ENCODE data around the gene ZNF710. TPM values are rescaled to one million over a fixed set of nuclear protein-coding genes. Genes with fewer than 3 reads are reported as not detected.
"Not testable (repeated sequence)": the region's sequence is repeated elsewhere in the genome, so short reads cannot be mapped to it uniquely, and the experiment has no call there.

Gene ZNF710
- total RNA-seq, 1 experiment from 2014 or later: 5.6 TPM

DNA sequence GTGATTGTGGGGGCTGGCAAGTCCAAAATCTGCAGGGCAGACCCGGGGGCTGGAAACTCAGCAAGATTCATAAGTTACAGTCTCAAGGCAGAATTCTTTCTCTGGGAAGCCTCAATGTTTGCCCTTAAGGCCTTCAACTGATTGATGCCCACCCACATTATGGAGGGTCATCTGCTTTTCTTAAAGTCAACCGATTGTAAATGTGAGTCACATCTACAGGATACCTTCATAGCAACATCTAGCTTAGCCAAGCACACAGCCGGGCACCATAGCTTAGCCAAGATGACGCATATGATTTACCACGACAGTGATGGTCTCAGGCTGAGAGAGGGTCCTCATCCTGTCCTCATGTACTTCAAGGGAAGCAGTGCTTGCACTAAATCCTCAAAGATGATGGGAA lies 57.7 kb downstream of the ZNF710 start:
- no peak for DNase-seq (ENCODE audit: low read depth)

DNA sequence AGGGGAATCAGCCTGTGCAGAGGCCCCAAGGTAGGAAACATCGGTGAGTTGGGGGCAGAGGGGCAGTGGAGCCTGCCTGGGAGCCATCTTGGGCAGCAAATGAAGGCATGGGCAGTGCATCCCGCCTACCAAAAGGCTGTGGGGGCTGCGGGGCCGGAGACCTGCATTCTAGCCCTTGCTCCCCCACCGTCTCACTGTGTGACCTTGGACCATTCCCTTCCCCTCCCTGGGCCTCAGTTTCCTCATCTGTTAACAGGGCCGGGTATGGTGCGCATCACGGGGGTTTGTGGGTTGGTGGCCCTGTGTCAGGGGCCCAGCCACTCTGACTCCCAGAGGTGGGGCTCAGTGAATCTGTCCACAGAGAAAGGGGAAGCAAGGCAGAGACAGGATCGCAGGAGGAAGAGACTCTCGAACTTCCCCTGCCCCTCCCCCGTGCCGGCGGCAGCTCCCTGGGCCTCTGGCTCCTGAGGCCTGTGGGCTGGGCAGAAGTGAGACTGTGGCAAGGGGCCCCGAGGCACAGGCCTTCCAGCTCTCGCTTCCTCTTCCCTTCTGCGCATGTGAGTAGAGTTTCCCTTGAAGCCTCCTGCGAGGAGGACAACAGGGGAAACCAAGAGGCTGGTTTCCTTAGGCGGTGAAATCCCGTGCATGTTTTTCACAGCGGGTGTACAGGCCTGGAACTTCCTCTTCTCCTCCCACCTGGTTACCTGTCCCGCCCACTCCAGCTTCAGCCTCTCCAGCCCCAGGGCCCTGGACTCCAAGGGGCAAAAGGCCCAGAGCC lies 58.3 kb downstream of the ZNF710 start:
- no peak for DNase-seq (ENCODE audit: low read depth)

DNA sequence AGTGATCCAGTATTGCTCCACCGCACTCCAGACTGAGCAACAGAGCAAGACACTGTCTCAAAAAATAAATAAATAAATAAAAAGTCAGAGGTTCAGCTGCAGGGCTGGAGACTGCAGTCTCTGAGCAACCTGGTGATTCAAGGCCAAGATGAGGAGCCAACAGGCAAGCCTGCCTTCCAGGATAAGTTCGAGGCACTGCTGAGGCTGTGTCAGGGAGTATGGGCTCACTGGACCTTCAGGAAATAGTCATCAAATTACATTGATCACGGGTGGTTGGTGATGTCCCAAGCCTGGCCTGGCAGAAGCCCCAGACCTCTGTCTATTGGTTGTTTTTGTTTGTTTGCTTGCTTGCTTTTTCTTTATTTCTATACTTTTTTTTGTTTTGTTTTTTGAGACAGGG lies 59.7 kb downstream of the ZNF710 start:
- no peak for DNase-seq (ENCODE audit: low read depth)

DNA sequence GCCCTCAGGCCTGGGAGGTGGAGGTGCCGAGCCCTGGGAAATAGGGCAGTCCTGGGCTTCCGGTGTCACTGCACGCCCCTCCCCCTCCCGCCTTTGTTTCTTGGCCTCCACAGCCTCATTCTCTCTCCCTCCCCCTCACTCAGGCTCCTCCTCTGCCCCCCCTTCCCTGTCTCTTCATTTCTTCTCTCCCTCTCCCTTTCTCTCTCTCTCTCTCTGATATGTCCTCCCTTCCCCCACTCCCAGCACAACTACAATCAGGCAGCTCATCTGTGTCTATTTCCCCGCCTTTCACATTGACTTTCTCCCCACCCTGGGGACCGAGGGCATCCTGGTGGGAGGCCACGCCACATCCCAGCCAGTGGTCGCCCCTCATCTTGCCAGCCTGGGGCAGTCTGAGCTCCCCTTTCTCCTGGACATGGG lies 60.9 kb downstream of the ZNF710 start:
- no peak for DNase-seq (ENCODE audit: low read depth)

DNA sequence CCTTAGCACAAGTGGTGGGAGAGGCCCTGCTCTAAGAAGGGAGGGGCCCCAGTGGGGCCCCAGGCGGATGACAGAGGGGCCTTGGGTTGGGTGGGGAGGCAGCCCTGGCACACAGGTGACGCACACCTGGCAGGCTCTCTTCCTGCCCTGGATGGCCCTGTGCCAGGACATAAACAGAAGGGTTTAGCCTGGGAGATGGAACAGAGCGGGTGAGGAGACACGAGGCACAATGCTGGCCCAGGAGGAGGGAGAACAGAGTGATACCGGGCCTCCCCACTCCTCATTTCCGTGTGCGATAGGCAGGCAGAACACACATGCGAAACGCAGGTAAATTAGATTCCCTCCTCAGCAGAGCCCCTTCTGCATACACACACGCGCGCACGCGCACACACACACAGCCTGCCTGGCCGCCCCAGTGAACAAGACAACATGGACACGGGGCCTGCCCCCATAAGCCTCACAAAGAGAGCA lies 61.4 kb downstream of the ZNF710 start:
- DNase-seq (ENCODE audit: low read depth): no peak

DNA sequence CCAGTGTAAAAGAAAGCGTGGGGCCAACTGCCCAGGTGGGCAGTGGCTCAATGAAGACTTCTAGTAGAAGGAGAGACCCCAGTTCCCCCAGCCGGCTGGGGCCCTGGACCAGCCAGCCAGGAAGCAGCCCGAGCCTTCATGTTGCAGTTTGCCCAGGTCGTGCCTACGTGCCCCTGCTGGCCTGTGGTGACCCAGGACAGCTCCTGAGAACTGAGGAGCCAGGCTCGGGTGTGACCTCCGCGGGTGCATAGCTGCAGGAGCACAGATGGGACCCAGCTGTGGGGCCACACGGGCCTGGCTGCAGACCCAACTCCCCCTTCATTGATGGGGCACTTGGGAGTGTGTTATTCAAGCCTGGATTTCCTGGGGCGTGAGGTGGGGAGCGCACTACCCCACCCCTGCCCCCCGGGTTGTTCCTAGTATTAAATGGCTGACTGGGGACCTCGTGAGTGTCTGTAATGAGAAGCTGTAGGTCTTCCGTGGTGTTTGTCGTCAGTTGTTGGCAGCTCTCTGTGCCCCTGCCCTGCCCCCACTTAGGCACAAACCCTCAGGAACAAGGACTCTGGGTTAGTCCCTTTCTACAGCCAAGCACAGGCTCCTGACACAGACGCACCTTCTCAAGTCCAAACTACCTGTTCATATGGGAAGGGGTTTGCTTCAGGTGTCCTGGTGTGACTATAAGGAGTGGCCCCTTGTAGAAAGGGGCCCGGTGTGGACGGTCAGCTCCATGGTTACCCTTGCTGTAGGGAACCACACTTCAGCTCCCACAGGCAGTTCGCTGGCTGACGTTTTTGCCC lies 62.0 kb downstream of the ZNF710 start:
- DNase-seq (ENCODE audit: low read depth): no peak

DNA sequence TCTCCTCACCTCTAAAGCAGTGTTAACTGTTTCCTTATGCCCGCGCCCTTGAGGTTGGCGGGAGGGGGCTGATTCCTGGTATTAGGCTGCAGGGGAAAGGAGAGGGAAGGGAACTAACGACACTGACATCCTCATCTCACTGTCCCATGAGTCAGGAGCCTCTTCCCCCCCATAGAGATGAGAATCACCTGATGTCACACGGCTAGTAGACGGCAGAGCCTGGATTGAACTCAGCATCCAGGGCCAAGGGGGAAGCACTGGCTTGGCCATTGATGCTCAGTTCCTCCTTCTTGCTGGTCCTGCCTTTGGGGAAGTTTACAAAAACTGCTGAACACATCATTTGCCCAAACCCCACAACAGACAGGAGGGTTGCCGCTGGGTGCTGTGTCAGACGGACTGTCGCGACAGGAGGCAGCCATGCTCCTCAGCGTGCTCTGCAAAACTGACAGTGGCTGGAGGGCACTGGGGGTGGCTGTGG lies 62.7 kb downstream of the ZNF710 start:
- DNase-seq (ENCODE audit: low read depth): no peak

DNA sequence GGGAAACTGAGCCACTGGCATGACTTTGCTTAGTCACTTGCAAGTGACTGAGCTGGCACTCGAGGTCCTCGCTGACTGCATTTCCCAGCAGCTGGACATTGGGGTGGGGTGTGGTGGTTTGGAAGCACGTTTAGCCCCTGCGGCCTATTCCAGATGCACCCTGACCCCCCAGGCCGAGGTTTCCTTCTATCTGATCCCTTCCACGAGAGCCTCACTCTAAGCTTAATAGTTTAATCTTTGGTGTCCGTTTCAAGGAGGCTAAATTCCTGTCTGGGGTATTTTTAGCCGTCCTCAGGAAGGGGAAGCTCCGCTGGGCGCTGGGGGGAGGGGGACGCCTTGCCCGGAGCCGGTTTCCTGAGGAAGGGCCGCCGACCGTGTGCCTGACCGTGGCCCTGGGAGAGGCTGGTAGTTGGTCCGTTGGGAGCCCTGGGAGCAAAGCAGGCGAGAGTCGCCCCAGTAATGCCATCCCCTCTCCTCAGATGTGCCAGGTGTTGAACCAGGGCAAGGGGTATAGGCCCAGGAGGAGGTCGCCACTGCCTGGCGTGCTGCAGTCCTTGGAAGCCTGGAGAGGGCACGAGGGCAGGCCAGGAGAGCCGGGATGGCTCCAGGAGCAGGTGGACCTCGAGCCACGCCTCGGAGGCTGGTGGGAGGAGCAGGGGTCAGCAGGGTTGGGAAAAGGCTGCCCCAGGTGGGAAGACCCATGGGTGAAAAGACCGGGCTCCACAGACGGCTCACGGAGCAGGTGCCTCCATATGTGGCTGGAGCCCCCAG lies 64.0 kb downstream of the ZNF710 start:
- no peak for DNase-seq (ENCODE audit: low read depth)

DNA sequence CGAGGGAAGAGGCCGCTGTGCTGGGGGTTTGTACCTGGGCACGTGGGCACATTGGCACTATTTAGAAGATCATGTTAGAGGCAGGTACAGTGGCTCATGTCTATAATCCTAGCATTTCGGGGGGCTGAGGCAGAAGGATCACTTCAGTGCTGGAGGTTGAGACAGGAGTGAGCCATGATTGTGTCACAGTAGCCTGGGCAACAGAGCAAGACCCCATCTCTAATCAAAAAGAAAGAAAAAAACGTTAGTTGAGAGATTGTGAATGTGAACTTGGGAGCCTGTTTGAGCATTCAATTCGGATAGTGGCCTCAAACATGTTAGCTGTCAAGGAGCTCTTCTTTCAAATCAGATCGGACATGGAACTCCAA lies 64.5 kb downstream of the ZNF710 start:
- no peak for DNase-seq (ENCODE audit: low read depth)

DNA sequence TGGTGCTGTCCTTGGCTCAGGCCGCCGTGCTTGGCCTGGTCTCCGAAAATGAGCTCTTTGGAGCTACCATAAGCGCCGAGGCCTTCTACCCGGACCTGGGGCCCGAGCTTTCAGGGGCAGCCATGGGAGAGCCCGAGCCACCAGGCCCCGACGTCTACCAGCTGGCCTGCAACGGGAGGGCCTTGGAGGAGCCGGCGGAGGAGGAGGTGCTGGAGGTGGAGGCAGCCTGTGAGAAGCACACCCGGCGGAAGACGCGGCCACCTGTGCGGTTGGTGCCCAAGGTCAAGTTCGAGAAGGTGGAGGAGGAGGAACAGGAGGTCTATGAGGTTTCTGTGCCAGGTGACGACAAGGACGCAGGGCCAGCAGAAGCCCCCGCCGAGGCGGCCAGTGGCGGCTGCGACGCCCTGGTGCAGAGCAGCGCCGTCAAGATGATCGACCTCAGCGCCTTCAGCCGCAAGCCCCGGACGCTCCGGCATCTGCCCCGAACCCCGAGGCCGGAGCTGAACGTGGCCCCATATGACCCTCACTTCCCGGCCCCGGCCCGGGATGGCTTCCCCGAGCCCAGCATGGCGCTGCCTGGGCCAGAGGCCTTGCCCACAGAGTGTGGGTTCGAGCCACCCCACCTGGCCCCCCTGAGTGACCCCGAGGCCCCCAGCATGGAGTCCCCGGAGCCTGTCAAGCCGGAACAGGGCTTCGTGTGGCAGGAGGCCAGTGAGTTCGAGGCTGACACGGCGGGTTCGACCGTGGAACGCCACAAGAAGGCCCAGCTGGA lies 66.2 kb downstream of the ZNF710 start:
- DNase-seq (ENCODE audit: low read depth): no peak

DNA sequence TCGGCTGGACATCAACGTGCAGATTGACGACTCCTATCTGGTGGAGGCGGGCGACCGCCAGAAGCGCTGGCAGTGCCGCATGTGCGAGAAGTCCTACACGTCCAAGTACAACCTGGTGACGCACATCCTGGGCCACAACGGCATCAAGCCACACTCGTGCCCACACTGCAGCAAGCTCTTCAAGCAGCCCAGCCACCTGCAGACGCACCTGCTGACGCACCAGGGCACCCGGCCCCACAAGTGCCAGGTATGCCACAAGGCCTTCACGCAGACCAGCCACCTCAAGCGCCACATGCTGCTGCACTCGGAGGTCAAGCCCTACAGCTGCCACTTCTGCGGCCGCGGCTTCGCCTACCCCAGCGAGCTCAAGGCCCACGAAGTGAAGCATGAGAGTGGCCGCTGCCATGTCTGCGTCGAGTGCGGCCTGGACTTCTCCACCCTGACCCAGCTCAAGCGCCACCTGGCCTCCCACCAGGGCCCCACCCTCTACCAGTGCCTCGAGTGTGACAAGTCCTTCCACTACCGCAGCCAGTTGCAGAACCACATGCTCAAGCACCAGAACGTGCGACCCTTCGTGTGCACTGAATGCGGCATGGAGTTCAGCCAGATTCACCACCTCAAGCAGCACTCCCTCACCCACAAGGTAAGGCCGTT lies 67.0 kb downstream of the ZNF710 start:
- DNase-seq (ENCODE audit: low read depth): no peak

DNA sequence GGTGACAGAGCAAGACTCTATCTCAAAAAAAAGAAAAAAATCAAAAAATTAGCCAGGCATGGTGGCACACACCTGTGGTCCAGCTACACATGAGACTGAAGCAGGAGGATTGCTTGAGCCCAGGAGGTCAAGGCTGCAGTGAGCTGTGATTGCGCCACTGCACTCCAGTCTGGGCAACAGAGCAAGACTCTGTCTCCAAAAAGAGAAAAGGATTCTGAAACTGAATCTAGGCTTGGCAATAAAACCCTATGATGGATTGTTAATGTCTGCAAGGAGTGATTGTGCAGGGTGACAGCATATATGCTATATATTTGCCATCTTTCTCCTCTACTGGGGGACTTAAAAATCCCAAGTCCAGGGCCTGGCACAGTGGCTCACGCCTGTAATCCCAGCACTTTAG lies 69.5 kb downstream of the ZNF710 start:
- DNase-seq (ENCODE audit: low read depth): not testable (repeated sequence)

DNA sequence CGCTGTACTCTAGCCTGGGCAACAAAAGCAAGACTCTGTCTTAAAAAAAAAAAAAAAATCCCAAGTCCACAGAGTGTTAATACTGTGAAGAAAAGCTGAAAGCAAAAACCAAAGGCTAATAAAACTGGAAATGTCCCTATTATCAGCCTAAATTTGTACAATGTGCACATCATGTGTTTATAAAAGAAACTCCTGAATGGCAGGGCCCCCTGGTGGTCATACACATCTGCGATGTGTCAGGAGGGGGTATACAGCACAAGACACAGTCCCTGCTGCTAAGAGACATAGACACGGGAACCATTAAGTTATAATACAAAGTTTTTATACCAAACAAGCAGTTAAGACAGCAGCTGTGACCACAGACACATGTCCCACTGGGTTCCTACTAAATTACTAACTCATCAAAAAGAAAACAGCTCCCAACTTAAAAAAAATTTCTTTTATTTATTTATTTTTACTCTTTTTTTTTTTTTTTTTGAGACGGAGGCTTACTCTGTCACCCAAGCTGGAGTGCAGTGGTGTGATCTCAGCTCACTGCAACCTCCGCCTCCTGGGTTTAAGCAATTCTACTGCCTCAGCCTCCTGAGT lies 70.2 kb downstream of the ZNF710 start:
- peak; percentile 79 for DNase-seq (ENCODE audit: low read depth)

DNA sequence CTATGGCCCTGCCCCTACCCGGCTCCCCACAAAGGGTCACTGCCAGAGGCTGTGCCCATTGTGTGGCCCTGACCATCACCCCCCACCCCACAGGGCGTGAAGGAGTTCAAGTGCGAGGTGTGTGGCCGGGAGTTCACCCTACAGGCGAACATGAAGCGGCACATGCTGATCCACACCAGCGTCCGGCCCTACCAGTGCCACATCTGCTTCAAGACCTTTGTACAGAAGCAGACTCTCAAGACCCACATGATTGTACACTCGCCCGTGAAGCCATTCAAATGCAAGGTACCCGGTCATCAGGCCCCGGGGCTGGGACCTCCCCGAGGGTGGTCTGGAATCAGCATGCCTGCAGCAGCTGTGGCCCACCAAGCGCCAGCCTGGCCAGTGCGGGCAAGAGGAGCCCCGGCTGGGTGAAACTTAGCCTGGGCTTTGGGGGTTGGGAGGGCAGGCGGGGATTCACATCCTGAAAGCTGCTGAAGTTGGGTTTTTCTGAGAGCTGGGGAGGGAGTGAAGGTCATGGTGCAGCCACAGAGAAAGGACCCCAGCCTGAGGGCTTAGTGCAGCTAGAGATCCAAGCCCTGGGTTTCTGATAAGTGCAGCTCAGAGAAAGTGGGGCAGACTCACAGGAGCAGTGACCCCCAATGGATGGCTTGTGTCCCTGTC lies 72.0 kb downstream of the ZNF710 start:
- DNase-seq (ENCODE audit: low read depth): no peak

DNA sequence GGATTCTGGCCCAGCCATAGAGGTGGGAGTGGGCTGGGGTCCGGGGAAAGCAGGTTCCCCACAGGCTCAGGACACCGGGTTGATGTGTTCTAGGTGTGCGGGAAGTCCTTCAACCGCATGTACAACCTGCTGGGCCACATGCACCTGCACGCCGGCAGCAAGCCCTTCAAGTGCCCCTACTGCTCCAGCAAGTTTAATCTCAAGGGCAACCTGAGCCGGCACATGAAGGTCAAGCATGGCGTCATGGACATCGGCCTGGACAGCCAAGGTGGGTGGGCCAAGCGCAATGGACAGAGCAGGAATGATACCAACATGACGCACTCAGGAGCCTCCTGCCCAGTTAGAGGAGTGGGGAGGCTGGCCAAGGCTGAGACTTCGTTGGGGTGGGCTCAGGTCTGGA lies 72.9 kb downstream of the ZNF710 start:
- DNase-seq (ENCODE audit: low read depth): no peak

DNA sequence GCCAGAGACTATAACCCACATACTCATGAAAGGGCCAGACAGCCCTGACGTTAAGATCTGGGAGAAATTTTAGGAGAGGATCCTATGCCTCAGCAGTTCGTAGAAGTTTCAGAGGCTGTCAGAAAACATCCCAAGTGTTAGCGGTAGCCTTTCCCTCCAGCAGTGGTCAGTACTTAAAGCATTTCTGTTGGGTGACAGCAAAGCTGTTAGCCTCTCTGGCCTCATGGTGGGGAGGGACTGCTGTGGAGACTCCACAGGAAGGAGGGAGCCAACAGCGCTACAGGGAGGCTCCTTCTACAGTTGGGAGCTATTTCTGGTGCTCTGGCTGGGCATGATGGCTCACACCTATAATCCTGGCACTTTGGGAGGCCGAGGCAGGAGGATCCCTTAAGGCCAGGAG lies 73.8 kb downstream of the ZNF710 start:
- no peak for DNase-seq (ENCODE audit: low read depth)

DNA sequence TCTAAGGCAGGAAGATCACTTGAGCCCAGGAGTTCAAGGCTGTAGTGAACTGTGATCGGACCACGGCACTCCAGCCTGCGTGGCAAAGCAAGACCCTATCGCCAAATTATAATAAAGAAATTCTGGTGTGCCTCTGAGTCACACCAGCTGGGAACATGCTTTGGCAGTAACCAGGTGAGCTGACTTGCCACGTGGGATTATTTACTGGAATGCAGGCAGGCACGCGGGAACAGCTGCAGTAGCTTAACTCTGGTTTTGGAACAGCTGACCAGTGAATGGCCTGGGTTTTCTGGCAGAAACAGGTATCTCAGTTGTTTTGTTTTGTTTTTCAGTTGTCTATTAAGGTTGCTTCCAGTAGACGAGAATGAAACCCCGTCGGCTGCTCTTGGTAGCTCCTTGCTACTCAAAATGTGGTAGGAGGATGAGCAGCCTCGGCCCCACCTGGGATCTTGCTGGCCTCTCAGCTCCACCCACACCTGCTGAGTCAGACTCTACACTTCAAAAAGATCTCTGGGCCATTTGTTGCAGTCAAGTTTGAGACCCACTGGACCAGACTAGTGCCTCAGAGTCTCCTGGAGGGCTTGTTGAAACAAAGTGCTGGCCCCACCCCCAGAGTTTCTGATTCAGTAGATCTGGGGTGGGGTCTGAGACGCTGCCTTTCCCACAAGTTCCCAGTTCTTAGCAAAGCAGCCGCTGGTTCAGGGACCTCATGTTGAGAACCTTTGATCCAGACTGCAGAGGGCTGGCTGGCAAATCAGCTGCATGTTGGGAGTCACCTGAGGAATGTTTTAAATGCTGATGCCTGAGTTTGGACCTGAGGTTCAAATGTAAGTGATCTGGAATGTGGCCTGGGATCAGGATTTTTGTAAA lies 74.5 kb downstream of the ZNF710 start:
- DNase-seq (ENCODE audit: low read depth): no peak

DNA sequence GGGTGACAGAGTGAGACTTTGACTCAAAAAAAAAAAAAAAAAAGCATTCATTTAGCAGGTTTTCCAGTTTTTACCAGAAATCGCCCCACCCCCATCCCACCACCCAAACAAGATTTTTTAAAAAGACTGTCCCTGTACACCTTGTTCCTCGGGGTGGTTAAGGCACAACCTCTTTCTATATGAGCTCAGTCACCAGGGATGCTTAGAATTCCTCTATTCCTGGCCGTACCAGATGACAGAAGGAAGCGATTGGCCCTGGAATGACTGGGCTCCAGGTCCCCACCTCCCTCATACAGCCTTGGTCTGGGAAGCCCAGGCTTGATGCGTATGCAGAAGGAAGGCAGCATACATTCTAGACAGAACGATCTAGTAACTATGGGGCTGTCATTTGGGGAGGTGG lies 75.6 kb downstream of the ZNF710 start:
- no peak for DNase-seq (ENCODE audit: low read depth)

DNA sequence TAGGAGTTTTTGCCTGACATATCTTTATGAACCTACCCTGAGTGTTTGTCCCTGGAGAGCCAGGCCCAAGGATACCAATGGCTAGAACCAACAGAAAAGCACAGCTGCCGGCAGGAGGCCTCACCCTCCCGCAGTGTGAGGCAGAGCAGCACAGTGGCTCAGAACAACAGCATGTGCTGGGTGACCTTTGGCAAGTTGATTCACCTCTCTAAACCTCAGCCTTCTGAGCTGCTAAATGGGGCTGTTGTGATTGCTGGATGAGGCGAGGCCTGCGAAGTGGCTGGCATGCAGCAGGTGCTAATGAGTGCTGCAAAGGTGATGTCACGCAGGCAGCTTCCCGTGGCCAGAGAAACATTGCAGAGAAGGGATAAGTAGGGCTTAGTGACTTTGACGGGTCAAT lies 77.8 kb downstream of the ZNF710 start:
- no peak for DNase-seq (ENCODE audit: low read depth)
